K562 (cell line): Measurements from ENCODE around the gene SDC1. TPM values are rescaled to one million over a fixed set of nuclear protein-coding genes. Genes with fewer than 3 reads are reported as not detected.

Experiments
- CBX5 ChIP-seq: IDR thresholded peaks from 2 replicates; pipeline ENCODE4 v1.6.1; 2014; ENCODE audit warnings: low read depth, borderline replicate concordance
- E2F3 ChIP-seq: fragments of 250-450 bp; sonication (Bioruptor Pico); IDR thresholded peaks from 2 replicates; pipeline ENCODE4 v1.4.0; 2020; ENCODE audit warnings: mild to moderate bottlenecking
- FOXA3 ChIP-seq, 2 experiments: fragments of 450-650 bp in 1 of 2; sonication (generic) in 1 of 2; formaldehyde crosslinking; IDR thresholded peaks in 1 of 2; conservative IDR thresholded peaks in 1 of 2; 2 replicates each; pipeline versions ENCODE4 v1.4.0 to v1.8.0; 2020 to 2022; ENCODE audit warnings: mild to moderate bottlenecking in 2 of 2, missing genetic modification reagents in 1 of 2
- GTF2B ChIP-seq: IDR thresholded peaks from 2 replicates; pipeline ENCODE4 v1.6.1; 2011; ENCODE audit not compliant: insufficient read length; ENCODE audit errors: extremely low read depth
- GTF3C2 ChIP-seq: IDR thresholded peaks from 3 replicates; pipeline ENCODE4 v1.6.1; 2011; ENCODE audit warnings: borderline replicate concordance, mild to moderate bottlenecking, moderate library complexity; ENCODE audit not compliant: insufficient read length; ENCODE audit errors: extremely low read depth
- SMARCA4 ChIP-seq: fragments of 450-650 bp; IDR thresholded peaks from 2 replicates; pipeline ENCODE4 v1.6.1; 2016
- SMARCC2 ChIP-seq: fragments of 450-650 bp; IDR thresholded peaks from 2 replicates; pipeline ENCODE4 v1.6.1; 2017; ENCODE audit warnings: antibody characterized with exemption, moderate library complexity, mild to moderate bottlenecking, low read depth
- ZNF175 ChIP-seq: fragments of 200-800 bp; sonication (Bioruptor generic); IDR thresholded peaks from 2 replicates; pipeline ENCODE4 v1.6.1; 2016; ENCODE audit warnings: low read depth, mild to moderate bottlenecking, missing genetic modification characterization, missing compliant biosample characterization
- polyA plus RNA-seq, 8 experiments: library from polyadenylated mRNA; depleted of rRNA in 4 of 8; stranded (reverse) in 5 of 8; unstranded in 3 of 8; fragments of >200 nt; fragmentation: Nextera tagmentation in 2 of 8; fragmentation: Illumina TruSeq in 1 of 8; extraction: Ambion mirVana in 2 of 8; extraction: Trizol in 1 of 8; gene quantifications; 2 replicates each; pipeline versions ENCODE4 v1.2.1 to v1.2.3, GENCODE V29; 2011 to 2014; ENCODE audit warnings: inconsistent platforms in 1 of 8, missing spikeins in 1 of 8
- total RNA-seq, 7 experiments: library from RNA; depleted of rRNA in 6 of 7; stranded (reverse); fragments of >200 nt in 6 of 7; fragmentation: Illumina TruSeq in 2 of 7; extraction: Trizol in 2 of 7; gene quantifications; 2 replicates each; pipeline versions ENCODE4 v1.2.1 to v1.2.3, GENCODE V29; 2011 to 2021; ENCODE audit warnings: low replicate concordance in 1 of 7
- TF ChIP-seq, protein P1 (sequence below): fragments of 150-350 bp; IDR thresholded peaks from 2 replicates; pipeline ENCODE4 v1.6.1; 2014; ENCODE audit warnings: low read depth, mild to moderate bottlenecking, low read length, borderline replicate concordance
- TF ChIP-seq, protein P2 (sequence below): fragments of 450-650 bp; formaldehyde crosslinking; IDR thresholded peaks from 2 replicates; pipeline ENCODE4 v1.4.0; 2022; ENCODE audit warnings: mild to moderate bottlenecking, moderate library complexity
- TF ChIP-seq, protein P3 (sequence below): sonication (generic); formaldehyde crosslinking; IDR thresholded peaks from 2 replicates; pipeline ENCODE4 v1.9.0; 2022; ENCODE audit warnings: mild to moderate bottlenecking, missing genetic modification reagents

SDC1 gene
- total and polyA plus RNA-seq, 9 of the 15 experiments (the other 6 are each of a cell fraction or from before 2014, with no cell fraction given): 0.06 to 2.7 (median 0.49) TPM

DNA sequence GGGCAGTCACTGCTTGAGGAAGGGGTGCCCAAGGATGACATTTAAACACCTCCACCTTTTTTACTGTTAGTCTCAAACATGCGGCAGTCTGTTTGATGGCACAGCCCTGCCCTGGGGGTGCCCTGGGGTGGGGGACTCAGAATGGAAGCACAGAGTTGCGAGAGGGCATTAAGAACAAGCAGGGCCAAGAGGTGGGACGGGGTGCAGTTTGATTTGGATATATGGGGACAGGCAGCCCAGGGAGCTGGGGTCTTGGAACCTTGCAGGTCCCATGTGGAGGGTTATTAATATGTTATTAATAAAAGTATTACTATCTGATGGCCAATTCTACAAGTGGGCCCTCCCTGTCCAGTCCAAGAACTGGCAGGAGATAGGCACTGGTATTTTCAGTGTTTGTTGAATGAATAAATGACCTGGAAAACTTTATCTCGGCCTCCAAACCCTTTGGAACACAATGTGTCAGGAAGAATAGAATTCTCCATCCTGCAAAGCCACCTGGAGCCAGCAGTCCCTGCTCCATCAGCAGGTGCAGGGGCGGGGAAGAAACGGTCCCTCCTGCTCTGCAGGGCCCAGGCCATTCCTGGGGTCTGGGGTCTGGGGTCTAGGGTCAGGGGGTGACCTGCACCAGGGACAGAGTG lies 25.2 kb downstream of the SDC1 start (continued):
- TF ChIP-seq, protein P1, sequence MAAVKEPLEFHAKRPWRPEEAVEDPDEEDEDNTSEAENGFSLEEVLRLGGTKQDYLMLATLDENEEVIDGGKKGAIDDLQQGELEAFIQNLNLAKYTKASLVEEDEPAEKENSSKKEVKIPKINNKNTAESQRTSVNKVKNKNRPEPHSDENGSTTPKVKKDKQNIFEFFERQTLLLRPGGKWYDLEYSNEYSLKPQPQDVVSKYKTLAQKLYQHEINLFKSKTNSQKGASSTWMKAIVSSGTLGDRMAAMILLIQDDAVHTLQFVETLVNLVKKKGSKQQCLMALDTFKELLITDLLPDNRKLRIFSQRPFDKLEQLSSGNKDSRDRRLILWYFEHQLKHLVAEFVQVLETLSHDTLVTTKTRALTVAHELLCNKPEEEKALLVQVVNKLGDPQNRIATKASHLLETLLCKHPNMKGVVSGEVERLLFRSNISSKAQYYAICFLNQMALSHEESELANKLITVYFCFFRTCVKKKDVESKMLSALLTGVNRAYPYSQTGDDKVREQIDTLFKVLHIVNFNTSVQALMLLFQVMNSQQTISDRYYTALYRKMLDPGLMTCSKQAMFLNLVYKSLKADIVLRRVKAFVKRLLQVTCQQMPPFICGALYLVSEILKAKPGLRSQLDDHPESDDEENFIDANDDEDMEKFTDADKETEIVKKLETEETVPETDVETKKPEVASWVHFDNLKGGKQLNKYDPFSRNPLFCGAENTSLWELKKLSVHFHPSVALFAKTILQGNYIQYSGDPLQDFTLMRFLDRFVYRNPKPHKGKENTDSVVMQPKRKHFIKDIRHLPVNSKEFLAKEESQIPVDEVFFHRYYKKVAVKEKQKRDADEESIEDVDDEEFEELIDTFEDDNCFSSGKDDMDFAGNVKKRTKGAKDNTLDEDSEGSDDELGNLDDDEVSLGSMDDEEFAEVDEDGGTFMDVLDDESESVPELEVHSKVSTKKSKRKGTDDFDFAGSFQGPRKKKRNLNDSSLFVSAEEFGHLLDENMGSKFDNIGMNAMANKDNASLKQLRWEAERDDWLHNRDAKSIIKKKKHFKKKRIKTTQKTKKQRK: no peak
- TF ChIP-seq FOXA3 (CRISPR knock-in tag; conservative IDR thresholded peaks at IDR 0.05 in 1 of 2, IDR thresholded peaks at IDR 0.05 in 1 of 2) (no peak), CBX5 (no peak), GTF3C2 (no peak), E2F3 (CRISPR knock-in tag) (no peak), ZNF175 (no peak), GTF2B (no peak), SMARCA4 (no peak), SMARCC2 (no peak)
- TF ChIP-seq, protein P2, sequence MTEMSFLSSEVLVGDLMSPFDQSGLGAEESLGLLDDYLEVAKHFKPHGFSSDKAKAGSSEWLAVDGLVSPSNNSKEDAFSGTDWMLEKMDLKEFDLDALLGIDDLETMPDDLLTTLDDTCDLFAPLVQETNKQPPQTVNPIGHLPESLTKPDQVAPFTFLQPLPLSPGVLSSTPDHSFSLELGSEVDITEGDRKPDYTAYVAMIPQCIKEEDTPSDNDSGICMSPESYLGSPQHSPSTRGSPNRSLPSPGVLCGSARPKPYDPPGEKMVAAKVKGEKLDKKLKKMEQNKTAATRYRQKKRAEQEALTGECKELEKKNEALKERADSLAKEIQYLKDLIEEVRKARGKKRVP (CRISPR knock-in tag): no peak
- TF ChIP-seq, protein P3, sequence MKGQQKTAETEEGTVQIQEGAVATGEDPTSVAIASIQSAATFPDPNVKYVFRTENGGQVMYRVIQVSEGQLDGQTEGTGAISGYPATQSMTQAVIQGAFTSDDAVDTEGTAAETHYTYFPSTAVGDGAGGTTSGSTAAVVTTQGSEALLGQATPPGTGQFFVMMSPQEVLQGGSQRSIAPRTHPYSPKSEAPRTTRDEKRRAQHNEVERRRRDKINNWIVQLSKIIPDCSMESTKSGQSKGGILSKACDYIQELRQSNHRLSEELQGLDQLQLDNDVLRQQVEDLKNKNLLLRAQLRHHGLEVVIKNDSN (CRISPR knock-in tag): no peak
